SK-N-MC (cell line): ENCODE results near the gene SLC39A11.

Experiments
- EZH2 ChIP-seq: fragments of 200-600 bp; sonication (generic); IDR thresholded peaks from one replicate; pipeline ENCODE4 v1.6.1; 2017; ENCODE audit warnings: antibody characterized with exemption
- POLR2AphosphoS5 ChIP-seq: IDR thresholded peaks from 2 replicates; pipeline ENCODE4 v1.6.1; 2012; ENCODE audit warnings: mild to moderate bottlenecking, low read depth, low read length, borderline replicate concordance

DNA sequence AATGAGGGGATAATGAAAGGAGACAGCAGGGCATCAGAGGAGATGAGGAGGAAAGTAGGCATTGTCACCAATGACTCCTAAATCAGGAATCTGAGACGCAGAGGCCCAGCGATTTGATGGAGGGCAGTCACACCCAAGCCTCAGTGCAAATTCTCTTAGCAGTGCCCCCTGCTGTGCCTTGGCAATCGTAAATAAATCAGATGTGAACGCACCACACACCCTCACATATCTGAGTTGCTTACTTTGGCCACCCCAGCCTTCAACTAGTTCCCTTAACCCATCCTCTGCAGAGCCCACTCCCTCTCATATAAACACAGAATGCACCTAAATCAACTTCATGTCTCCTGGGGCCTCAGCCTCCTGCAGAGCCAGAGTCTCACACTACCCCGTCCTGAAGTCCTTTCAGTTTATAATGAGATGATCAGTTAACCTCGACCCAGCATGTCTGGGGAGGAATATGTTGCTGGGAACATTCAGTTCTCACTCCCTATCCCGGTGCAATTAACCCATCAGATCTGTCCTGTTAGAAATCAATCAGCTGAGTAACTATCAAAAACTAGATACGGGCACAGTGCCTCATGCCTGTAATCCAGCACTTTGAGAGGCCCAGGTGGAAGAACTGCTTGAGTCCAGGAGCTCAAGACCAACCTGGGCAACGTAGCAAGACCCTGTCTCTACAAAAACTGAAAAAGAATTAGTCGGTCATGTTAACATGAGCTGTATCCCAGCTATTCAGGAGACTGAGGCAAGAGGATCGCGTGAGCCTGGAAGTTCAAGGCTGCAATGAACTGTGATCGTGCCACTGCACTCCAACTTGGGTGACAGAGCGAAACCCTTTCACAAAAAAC is 78.4 kb downstream of the SLC39A11 start:
- TF ChIP-seq EZH2 = no peak
- TF ChIP-seq POLR2AphosphoS5 = no peak
